Keratinocyte (primary cell): ENCODE results near the gene TARS3.

Experiments
- CTCF ChIP-seq, 3 experiments: IDR thresholded peaks in 1 of 3; conservative IDR thresholded peaks in 1 of 3; optimal IDR thresholded peaks in 1 of 3; 2 replicates in 2 of 3; 3 replicates in 1 of 3; pipeline versions ENCODE3 to v1.5.1; 2011; ENCODE audit warnings: low read length in 3 of 3, mild to moderate bottlenecking in 3 of 3, moderate library complexity in 2 of 3, control low read depth in 1 of 3, inconsistent platforms in 1 of 3; ENCODE audit not compliant: insufficient read depth in 2 of 3; ENCODE audit errors: extremely low read depth in 1 of 3
- EZH2 ChIP-seq: IDR thresholded peaks from one replicate; pipeline ENCODE4 v1.6.1; 2012; ENCODE audit warnings: inconsistent platforms, mild to moderate bottlenecking, low read length, moderate library complexity

GRCh38 chr15:101607108-101607507, 117.2 kb downstream of the TARS3 start:
- no peak for TF ChIP-seq CTCF (optimal IDR thresholded peaks at IDR 0.05 in 1 of 3, IDR thresholded peaks at IDR 0.05 in 1 of 3, conservative IDR thresholded peaks at IDR 0.05 in 1 of 3; ENCODE audit: extremely low read depth in 1 of 3, insufficient read depth in 2 of 3, low read length in 3 of 3)
- no peak for TF ChIP-seq EZH2
